Measurements from ENCODE around the gene DLGAP4.

The DLGAP4 gene

GRCh38 chr20:36333841-36334240, 27.7 kb downstream of the DLGAP4 start:
- no peak for DNase-seq (ENCODE audit: low read depth in 2 of 2)

GRCh38 chr20:36334281-36335205, 28.4 kb downstream of the DLGAP4 start:
- DNase-seq (ENCODE audit: low read depth in 2 of 2) = no peak

GRCh38 chr20:36335206-36335870, 29.2 kb downstream of the DLGAP4 start:
- DNase-seq (ENCODE audit: low read depth in 2 of 2) = no peak

DNA sequence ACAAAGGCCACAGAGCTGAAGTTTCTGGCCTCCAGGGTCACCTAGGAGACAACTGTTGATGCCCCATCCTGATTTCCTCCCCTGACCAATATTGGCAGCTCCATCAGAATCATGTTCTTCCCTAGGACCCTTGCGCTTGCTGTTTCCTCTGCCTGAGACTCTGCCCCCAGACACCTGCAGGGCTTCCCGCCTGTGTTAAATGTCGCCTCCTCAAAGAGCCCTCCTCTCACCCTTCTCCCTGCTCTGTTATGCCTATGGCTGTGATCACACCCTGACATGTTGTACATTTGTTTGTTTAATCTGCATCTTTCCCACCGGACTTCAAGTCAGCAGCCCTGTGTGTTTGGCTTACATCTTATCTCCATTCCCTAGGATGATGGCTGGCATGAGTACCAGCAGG, 30.1 kb downstream of the DLGAP4 start:
- DNase-seq (ENCODE audit: low read depth in 2 of 2) = no peak

GRCh38 chr20:36336954-36337704, 31.0 kb downstream of the DLGAP4 start:
- DNase-seq (ENCODE audit: low read depth in 2 of 2) = no peak

DNA sequence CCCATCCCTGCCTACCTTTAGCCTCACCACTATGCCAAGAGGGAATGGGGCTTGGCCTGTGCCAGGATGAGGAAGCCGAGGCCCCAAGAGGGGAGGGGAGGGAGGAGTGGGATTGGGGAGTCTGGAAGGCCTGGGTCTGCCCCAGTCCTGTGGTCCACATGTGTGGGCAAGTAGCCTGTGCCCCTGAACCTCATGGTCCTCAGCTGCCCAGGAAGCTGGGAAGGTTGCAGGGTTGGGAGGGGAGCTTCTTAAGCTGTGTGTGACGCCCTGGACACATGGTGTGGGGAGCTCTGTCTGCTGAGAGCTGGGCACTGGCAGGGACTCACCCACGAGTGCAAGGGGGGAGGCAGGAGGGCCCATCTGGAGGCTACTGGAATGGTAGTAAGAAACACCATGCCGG, 31.7 kb downstream of the DLGAP4 start:
- no peak for DNase-seq (ENCODE audit: low read depth in 2 of 2)

DNA sequence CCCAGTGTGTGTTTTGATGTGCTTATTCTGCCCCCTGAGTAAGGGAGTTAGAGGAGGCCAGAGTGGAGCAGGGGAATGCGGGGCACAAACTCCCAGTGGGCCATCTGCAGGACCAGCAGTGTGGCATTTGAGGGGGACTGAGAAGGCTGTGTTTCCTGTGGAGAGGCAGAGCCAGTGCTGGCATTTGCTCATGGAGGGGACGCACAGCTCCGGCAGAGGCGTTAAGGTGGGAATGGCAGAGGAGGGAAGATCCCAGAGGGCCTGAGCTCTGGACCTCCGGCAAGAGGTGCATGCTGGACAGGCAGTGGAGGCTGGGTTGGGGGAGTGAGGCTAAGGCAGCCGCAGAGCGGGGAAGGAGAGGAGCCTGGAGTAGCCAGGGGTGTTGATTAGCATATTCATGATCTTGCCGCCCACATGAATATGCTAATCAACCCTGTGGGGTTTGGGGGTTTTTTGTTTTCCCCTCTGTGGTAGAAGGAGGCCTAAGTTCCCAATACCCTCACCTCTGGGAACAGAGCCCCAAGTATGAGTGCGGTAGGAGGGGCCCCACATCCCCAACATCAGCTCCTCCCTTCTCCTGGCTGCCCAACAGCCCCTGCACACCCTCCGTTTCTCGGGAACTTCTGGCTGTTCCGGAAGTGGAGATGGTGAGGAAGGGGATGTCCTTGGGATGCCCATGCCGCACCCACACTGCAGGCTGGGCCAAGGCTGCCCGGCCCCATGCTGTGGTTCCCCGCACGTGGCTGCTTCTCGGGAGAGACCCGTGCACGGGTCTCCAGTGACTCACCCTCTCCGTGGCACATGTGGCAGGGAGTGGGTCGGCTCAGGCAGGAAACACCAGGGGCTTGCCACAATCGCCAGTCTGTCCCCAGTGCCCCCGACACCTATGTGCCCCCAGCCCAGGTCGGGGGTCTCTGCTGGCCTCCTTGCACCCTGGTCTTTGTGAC, 33.8 kb downstream of the DLGAP4 start:
- DNase-seq (ENCODE audit: low read depth in 2 of 2) = peak in 1 of 2 donors; percentile 6

DNA sequence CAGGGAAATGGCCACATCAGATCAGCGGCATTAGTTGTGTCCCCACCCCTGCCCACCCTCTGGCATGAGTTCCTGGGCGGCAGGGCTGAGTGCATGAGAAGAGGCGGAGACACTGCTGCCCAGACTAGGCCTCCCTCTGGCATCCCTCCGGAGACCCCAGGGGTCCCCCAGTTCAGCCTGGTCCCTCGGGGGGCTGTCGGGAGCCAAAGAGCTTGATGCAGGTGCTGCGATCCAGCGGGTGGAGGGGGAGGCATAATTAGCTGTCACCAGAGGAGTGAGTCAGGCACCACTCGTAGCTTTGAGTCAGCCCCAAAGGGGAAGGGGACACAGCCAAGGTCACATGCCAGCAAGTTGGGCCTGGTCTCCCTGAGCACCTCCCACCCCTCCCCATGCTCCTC, 34.5 kb downstream of the DLGAP4 start:
- no peak for DNase-seq (ENCODE audit: low read depth in 2 of 2)

GRCh38 chr20:36341331-36342020, 35.3 kb downstream of the DLGAP4 start:
- no peak for DNase-seq (ENCODE audit: low read depth in 2 of 2)

DNA sequence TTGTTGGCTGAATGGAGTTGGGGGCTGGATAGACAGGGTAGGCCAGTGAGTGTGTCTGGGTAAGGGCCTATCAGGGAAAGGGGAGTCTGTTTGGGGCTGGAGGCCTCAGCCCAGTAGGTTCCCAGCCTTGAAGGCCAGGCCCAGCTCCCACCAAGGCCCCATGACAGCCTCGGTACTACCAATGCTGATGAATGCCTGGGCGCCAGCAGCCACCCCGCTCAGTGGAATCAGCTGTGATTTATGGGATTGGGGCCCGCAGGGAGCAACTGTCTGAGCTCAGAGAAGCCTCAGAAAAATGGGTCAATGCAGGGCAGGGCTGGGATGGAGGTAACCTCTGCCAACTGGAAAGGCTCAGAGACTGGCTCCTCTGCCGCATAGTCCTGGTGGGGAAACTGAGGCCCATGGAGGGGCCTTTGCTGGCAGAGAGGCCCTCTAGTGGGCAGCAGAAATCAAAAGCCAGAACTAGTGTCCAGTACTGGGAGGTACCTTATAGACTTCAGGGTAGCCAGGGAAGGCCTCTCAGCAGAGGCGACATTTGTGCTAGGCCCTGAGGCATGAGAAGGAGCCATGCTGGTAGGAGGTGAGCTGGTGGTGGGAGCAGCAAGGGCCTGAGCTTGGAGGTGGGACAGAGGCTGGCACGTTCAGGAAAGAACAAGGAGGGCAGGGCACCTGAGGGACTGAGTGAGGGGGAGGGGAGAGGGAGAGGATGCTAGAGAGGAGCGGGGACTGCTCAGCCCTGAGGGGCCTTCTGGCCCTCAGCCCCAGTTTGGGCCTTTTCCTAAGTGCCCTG, 36.4 kb downstream of the DLGAP4 start:
- no peak for DNase-seq (ENCODE audit: low read depth in 2 of 2)

- DNase-seq (ENCODE audit: low read depth in 2 of 2) = no peak
These were observed 37.5 kb downstream of the DLGAP4 start for GRCh38 chr20:36343641-36344040.

DNA sequence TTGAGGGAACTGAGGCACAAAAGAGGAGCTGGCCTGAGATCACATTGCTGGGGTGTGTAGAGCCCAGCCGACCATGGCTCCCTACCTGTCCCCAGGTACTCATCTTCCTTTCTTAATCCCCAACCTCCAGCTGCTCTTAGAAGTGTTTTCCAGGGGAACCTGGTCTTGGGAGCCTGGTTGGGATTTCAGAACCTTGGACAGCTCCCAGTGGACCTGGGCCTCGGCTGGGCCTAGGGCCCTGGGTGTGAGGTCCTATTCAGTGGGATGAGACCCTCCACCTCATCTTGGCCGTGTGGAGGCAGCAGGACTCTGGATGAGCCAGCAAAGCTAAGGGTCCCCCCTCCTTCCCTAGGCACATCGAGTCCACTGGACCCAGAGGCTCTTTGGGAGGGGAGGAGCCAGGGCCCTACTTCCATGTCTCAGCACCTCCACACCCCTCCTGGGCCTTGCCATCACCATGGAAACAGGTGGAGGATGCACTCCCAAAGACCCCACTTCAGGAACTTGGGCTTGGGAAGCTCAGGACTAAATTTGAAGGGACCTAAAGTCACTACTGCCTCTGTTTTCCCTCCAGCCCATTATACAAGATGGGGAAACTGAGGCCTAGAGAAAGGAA, 38.5 kb downstream of the DLGAP4 start:
- DNase-seq (ENCODE audit: low read depth in 2 of 2) = peak in 1 of 2 donors; percentile 7

DNA sequence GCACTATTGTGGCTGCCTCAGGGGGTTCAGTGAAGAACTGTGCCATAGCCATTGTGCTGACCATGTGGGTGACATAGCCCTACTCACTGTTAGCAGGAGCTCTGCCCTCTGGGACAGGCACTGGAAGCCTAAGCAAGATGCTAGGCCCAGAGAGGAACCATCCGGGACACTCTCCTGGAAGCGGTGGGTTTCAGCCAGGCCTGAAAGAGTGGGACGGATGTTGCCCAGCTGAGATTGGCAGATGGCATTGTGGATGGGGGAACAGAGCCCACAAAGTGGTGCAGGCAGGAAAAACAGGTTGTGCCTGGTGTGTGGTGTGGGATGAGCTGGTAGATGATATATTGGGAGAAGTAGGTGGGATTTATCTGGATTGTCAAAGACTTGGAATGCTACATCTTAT, 40.1 kb downstream of the DLGAP4 start:
- DNase-seq (ENCODE audit: low read depth in 2 of 2) = no peak

DNA sequence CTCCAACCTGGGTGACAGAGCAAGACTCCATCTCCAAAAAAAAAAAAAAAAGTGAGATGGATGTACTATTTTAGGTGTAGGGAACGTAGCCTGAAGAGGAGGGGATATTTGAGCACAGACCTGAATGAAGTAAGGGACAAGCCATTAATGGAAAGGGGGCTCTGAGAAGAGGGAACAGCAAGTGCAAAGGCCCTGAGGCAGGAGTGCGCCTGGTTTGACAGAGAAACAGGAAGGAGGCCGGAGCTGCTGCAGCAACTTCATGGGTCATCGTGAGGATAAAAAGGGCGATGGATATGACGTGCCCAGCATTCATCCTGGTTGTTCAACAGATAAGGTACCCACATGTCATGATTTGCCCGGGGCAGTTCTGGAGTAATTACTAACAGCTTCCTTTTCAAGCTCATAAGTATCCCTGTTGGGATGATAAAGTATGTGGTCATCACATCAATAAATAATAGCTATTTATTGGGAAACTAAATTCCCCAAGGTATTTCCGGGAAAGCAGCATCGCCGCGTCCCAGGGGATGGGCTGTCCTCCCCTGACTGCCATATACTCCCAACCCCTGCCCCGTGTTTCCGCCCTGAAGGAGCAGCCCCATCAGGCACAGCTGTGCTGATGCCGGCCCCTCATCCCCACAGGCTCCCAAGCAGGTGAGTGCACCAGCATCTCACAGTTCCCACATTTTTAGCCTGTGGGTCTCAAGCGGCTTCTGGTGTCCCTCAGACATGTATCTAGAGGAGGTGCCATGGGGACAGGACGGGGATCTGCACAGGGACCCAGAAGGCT, 43.4 kb downstream of the DLGAP4 start:
- DNase-seq (ENCODE audit: low read depth in 2 of 2) = no peak

DNA sequence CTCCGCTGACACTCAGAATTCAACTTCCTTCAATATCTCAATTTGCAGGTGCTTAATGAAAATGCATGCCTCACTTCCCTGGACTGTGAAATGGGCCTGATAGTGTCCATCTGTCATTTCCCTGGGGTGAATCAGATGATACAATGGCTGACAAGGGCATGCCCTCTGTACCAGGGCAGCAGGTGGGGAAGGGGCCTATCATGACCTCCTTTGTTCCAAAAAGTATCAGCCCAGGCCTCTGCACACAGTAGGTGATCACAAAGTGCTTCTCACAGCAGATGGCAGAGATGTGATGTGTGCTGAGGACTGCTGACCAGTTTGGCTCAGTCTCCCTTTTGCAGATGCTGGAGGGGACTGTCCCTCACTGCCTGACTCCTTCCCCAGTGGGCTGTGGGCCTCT, 44.3 kb downstream of the DLGAP4 start:
- DNase-seq (ENCODE audit: low read depth in 2 of 2) = no peak

- no peak for DNase-seq (ENCODE audit: low read depth in 2 of 2)
These were observed 45.8 kb downstream of the DLGAP4 start for GRCh38 chr20:36351937-36352336.

- no peak for DNase-seq (ENCODE audit: low read depth in 2 of 2)
These were observed 46.9 kb downstream of the DLGAP4 start for GRCh38 chr20:36352843-36353553.

GRCh38 chr20:36353740-36354139, 47.6 kb downstream of the DLGAP4 start:
- DNase-seq (ENCODE audit: low read depth in 2 of 2) = no peak
